ENCODE data around the gene SLC25A22.

- TF ChIP-seq, protein P1, sequence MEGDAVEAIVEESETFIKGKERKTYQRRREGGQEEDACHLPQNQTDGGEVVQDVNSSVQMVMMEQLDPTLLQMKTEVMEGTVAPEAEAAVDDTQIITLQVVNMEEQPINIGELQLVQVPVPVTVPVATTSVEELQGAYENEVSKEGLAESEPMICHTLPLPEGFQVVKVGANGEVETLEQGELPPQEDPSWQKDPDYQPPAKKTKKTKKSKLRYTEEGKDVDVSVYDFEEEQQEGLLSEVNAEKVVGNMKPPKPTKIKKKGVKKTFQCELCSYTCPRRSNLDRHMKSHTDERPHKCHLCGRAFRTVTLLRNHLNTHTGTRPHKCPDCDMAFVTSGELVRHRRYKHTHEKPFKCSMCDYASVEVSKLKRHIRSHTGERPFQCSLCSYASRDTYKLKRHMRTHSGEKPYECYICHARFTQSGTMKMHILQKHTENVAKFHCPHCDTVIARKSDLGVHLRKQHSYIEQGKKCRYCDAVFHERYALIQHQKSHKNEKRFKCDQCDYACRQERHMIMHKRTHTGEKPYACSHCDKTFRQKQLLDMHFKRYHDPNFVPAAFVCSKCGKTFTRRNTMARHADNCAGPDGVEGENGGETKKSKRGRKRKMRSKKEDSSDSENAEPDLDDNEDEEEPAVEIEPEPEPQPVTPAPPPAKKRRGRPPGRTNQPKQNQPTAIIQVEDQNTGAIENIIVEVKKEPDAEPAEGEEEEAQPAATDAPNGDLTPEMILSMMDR (IDR thresholded peaks at IDR 0.05; ENCODE audit: low read length), result no peak
- no peak for TF ChIP-seq EZH2 (IDR thresholded peaks at IDR 0.05; ENCODE audit: borderline replicate concordance, low read length)
These were observed 37.8 kb downstream of the SLC25A22 start for GRCh38 chr11:760236-760635.
